Activated CD4-positive, alpha-beta T cell treated with anti-CD3 and anti-CD28 coated beads for 36 hours (primary cell): Measurements from ENCODE around the gene NLGN1. TPM values are rescaled to one million over a fixed set of nuclear protein-coding genes. Genes with fewer than 3 reads are reported as not detected.
"Not testable (repeated sequence)": the region's sequence is repeated elsewhere in the genome, so short reads cannot be mapped to it uniquely, and the experiment has no call there.

ENCODE experiments used
- ATAC-seq: fragments of 200-7000 bp; cut with Tn5 transposase; one replicate; pipeline ENCODE4 v1.10.0; 2021; ENCODE audit warnings: mild to moderate bottlenecking, moderate library complexity
- CTCF ChIA-PET: fragments of 350-600 bp; sonication (Branson Sonifier 250); formaldehyde crosslinking; loops from one replicate; lab custom pipeline; 2021; ENCODE audit warnings: antibody characterized with exemption; lab: Charles Lee
- POLR2A ChIA-PET: fragments of 350-600 bp; sonication (Branson Sonifier 250); formaldehyde crosslinking; loops from one replicate; lab custom pipeline; 2021; ENCODE audit warnings: antibody characterized with exemption, inconsistent platforms; lab: Charles Lee
- DNase-seq: peaks from one replicate; pipeline ENCODE4 v3.0.0-alpha.2; 2020
- H3K27ac Mint-ChIP-seq: one replicate; pipeline ENCODE4 v1.8.0; 2021; ENCODE audit warnings: mixed read lengths
- H3K27me3 Mint-ChIP-seq: one replicate; pipeline ENCODE4 v1.8.0; 2021; ENCODE audit warnings: mixed read lengths
- H3K36me3 Mint-ChIP-seq: one replicate; pipeline ENCODE4 v1.8.0; 2021; ENCODE audit warnings: low read depth, mixed read lengths
- H3K4me1 Mint-ChIP-seq: one replicate; pipeline ENCODE4 v1.8.0; 2021; ENCODE audit warnings: mixed read lengths
- H3K4me3 Mint-ChIP-seq: one replicate; pipeline ENCODE4 v1.8.0; 2021; ENCODE audit warnings: mild to moderate bottlenecking, moderate library complexity, mixed read lengths
- H3K9me3 Mint-ChIP-seq: one replicate; pipeline ENCODE4 v1.8.0; 2021; ENCODE audit warnings: low read depth, mixed read lengths
- intact Hi-C, 2 experiments: fragments of 100-400 bp; cut with DNase I in 1 of 2; cut with micrococcal nuclease in 1 of 2; formaldehyde crosslinking; loops; one replicate each; pipeline versions ENCODE4 v1.14.2 to v1.15.1; 2022 to 2024; cut with DNase I, micrococcal nuclease
- total RNA-seq, 2 experiments: library from RNA; stranded (reverse); gene quantifications; one replicate each; pipeline ENCODE4 v1.2.3, GENCODE V29; 2021

Gene NLGN1
- total RNA-seq, 2 experiments from 2014 or later, result not detected

DNA sequence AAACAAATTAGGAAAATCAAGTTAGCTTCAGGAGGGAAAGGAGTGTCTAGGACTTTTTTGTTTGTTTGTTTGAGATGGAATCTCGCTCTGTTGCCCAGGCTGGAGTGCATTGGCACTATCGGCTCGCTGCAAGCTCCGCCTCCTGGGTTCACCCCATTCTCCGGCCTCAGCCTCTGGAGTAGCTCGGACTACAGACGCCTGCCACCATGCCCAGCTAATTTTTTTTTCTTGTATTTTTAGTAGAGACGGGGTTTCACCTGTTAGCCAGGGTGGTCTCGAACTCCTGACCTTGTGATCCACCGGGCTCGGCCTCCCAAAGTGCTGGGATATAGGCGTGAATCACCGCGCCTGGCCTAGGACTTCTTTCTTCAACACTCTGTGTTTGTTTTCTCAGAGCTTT lies 171.1 kb downstream of the NLGN1 start:
- ChIA-PET POLR2A (no interaction called here), CTCF (no interaction called here)
- Mint-ChIP-seq H3K4me1 (no peaks in the 10 kb centered on the region), H3K4me3 (no peak overlapping the region), H3K9me3 (peaks cover 2% of the 10 kb centered on the region), H3K36me3 (no peaks in the 10 kb centered on the region), H3K27ac (no peak overlapping the region), H3K27me3 (no peaks in the 10 kb centered on the region)
- ATAC-seq (no peak), DNase-seq (no peak)
- intact Hi-C loops, result no loop called here

DNA sequence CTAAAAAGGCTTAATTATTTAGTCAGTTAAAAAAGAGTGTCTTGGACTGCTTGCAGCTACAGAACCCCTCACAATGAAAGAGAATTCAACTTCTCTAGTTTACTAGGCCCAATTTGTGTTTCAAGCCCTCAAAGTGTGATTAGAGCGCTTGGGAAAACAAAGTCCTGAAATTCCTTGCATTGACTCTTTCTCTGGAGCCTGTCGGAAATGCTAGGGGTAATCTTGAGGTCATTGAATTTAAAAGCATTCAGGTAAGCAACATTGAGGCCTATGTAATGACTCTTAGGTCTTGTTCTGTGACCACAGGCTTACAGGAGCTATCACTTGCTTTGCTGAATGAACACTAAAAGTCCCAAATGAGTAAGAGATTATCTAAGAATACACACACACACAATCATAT lies 186.0 kb downstream of the NLGN1 start:
- Mint-ChIP-seq H3K4me1 (peaks cover 11% of the 10 kb centered on the region), H3K27ac (no peak overlapping the region), H3K4me3 (no peak overlapping the region), H3K27me3 (peaks cover 18% of the 10 kb centered on the region), H3K36me3 (no peaks in the 10 kb centered on the region), H3K9me3 (no peaks in the 10 kb centered on the region)
- CTCF ChIA-PET, result interaction anchor here (0.6 kb wide), 1 partner anchor 11 kb away, joined by 4 read pairs; no protein-coding TSS in a partner anchor
- ATAC-seq (no peak), DNase-seq (no peak)
- POLR2A ChIA-PET, result no interaction called here
- intact Hi-C loops, result loop anchor here (5.0 kb wide), 1 partner anchor 186 kb away; the partner anchor contains the start of gene NLGN1 (in 2 of the 2)

- H3K4me3 Mint-ChIP-seq, result no peak overlapping the region
- peaks cover 11% of the 10 kb centered on the region for H3K4me1 Mint-ChIP-seq
- intact Hi-C loops, result loop anchor here (5.0 kb wide), 1 partner anchor 187 kb away; the partner anchor contains the start of gene NLGN1 (in 2 of the 2)
- H3K36me3 Mint-ChIP-seq, result no peaks in the 10 kb centered on the region
- ChIA-PET CTCF (interaction anchor here (0.6 kb wide), 1 partner anchor 11 kb away, joined by 4 read pairs; no protein-coding TSS in a partner anchor), POLR2A (no interaction called here)
- DNase-seq, result no peak
- H3K9me3 Mint-ChIP-seq, result no peaks in the 10 kb centered on the region
- ATAC-seq, result no peak
- peaks cover 18% of the 10 kb centered on the region for H3K27me3 Mint-ChIP-seq
- no peak overlapping the region for H3K27ac Mint-ChIP-seq
These were observed 186.7 kb downstream of the NLGN1 start for GRCh38 chr3:173584093-173584837.

- H3K9me3 Mint-ChIP-seq, result no peaks in the 10 kb centered on the region
- CTCF ChIA-PET, result interaction anchor here (0.6 kb wide), 1 partner anchor 835 kb away, joined by 3 read pairs; the partner anchor contains the start of gene ECT2
- no peak overlapping the region for H3K27ac Mint-ChIP-seq
- peaks cover 11% of the 10 kb centered on the region for H3K4me1 Mint-ChIP-seq
- intact Hi-C loops, result loop anchor here (5.0 kb wide), 1 partner anchor 188 kb away; the partner anchor contains the start of gene NLGN1 (in 2 of the 2)
- POLR2A ChIA-PET, result no interaction called here
- H3K4me3 Mint-ChIP-seq, result no peak overlapping the region
- no peak for DNase-seq
- peaks cover 18% of the 10 kb centered on the region for H3K27me3 Mint-ChIP-seq
- no peak for ATAC-seq
- H3K36me3 Mint-ChIP-seq, result no peaks in the 10 kb centered on the region
These were observed 187.6 kb downstream of the NLGN1 start for GRCh38 chr3:173584838-173585831.

DNA sequence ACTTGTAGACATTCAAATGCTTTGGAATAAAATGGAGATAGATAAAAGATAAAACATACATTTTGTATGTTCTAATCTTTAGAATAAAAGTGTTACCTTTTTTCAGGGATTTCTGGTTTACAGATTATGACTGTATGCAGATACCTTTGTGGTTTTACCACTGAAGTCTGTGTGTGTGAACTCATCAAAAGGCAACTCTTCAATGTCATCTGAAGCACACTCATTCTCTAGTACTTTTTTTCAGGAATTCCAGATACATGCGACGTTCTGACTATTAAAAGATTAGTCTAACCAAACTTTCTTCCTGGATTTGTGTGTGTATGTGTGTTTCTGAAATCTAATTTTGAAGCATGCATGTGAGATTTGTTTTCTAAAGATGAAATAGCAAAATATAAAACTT lies 188.6 kb downstream of the NLGN1 start:
- Mint-ChIP-seq H3K4me3 (no peak overlapping the region), H3K36me3 (no peaks in the 10 kb centered on the region), H3K9me3 (no peaks in the 10 kb centered on the region), H3K4me1 (peaks cover 11% of the 10 kb centered on the region), H3K27ac (no peak overlapping the region), H3K27me3 (peaks cover 18% of the 10 kb centered on the region)
- CTCF ChIA-PET, result interaction anchor here (0.6 kb wide), 1 partner anchor 836 kb away, joined by 3 read pairs; the partner anchor contains the start of gene ECT2
- DNase-seq (no peak), ATAC-seq (no peak)
- intact Hi-C loops, result no loop called here
- POLR2A ChIA-PET, result no interaction called here

- H3K27me3 Mint-ChIP-seq, result peaks cover 18% of the 10 kb centered on the region
- ATAC-seq, result no peak
- no peak for DNase-seq
- peaks cover 11% of the 10 kb centered on the region for H3K4me1 Mint-ChIP-seq
- H3K27ac Mint-ChIP-seq, result no peak overlapping the region
- H3K9me3 Mint-ChIP-seq, result no peaks in the 10 kb centered on the region
- H3K36me3 Mint-ChIP-seq, result no peaks in the 10 kb centered on the region
- no peak overlapping the region for H3K4me3 Mint-ChIP-seq
- intact Hi-C loops, result no loop called here
- POLR2A ChIA-PET, result no interaction called here
- CTCF ChIA-PET, result interaction anchor here (0.6 kb wide), 1 partner anchor 70 kb away, joined by 3 read pairs; no protein-coding TSS in a partner anchor
These were observed 189.5 kb downstream of the NLGN1 start for GRCh38 chr3:173587055-173587454.

DNA sequence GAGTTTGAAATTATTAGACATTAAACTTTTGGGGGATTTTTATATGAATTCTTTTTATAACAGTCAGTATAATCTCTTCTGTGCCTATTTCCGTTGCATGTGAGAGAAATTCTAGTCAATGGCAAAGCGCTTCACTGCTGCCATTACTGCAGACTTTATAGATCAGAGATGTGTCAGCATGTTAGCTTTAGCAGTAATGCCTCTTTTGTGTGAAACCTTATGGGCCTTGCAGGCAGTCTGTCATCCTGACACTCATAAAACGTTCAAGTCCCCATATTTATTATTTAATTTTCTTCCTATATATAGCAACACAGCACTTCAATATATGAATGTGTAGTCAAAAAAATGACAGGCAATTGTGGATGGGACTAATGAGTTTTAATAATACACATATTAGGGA lies 191.0 kb downstream of the NLGN1 start:
- Mint-ChIP-seq H3K27me3 (peaks cover 18% of the 10 kb centered on the region), H3K4me1 (peaks cover 11% of the 10 kb centered on the region), H3K36me3 (no peaks in the 10 kb centered on the region), H3K27ac (no peak overlapping the region), H3K9me3 (no peaks in the 10 kb centered on the region), H3K4me3 (no peak overlapping the region)
- intact Hi-C loops, result no loop called here
- ATAC-seq (no peak), DNase-seq (no peak)
- POLR2A ChIA-PET, result no interaction called here
- CTCF ChIA-PET, result no interaction called here

DNA sequence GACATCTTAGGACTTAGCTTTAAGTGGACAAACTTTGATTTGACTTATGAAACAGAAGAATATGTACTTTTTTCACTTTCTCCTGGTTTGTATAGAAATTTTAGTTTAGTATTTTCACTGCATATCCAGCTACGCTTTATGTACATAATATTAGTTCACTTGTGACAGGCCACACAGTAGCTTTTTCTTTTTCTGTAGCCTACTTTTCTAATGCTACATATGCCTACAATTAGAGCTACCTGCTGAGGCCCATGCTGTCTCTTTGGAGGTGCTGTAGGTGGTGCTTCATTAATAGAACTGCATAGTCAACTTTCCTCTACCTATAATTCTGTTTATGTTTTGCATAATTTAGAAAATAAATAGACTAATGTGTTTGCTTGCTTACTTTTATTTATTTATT lies 191.6 kb downstream of the NLGN1 start:
- no peak overlapping the region for H3K4me3 Mint-ChIP-seq
- ChIA-PET POLR2A (no interaction called here), CTCF (no interaction called here)
- DNase-seq (no peak), ATAC-seq (no peak)
- no peaks in the 10 kb centered on the region for H3K9me3 Mint-ChIP-seq
- H3K27me3 Mint-ChIP-seq, result peaks cover 15% of the 10 kb centered on the region
- no peaks in the 10 kb centered on the region for H3K36me3 Mint-ChIP-seq
- peaks cover 11% of the 10 kb centered on the region for H3K4me1 Mint-ChIP-seq
- intact Hi-C loops, result no loop called here
- H3K27ac Mint-ChIP-seq, result no peak overlapping the region

DNA sequence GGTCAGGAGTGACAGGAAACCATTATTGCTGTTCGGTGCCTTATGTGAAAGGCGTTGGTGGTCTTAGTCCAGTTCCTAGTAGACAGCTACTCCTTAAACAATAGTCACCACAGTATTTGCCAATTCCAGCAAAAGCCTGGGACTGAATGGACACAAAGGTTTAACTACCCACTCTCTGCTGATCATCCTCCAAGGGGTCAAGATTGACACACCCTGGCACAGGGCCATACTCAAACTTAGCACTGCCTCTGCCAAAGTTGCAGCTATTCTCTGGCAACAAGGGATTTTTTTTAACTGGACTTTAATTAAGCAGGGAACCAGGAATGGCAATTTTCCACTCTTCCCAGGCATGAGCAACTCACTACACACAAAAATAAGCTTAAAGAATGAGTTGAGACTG lies 193.9 kb downstream of the NLGN1 start:
- intact Hi-C loops, result no loop called here
- H3K36me3 Mint-ChIP-seq, result no peaks in the 10 kb centered on the region
- POLR2A ChIA-PET, result no interaction called here
- H3K9me3 Mint-ChIP-seq, result no peaks in the 10 kb centered on the region
- ATAC-seq (no peak), DNase-seq (no peak)
- no peak overlapping the region for H3K4me3 Mint-ChIP-seq
- H3K27ac Mint-ChIP-seq, result no peak overlapping the region
- CTCF ChIA-PET, result no interaction called here
- H3K27me3 Mint-ChIP-seq, result peaks cover under 1% of the 10 kb centered on the region
- no peaks in the 10 kb centered on the region for H3K4me1 Mint-ChIP-seq

GRCh38 chr3:173594881-173595280 lies 197.3 kb downstream of the NLGN1 start:
- ATAC-seq, intact Hi-C loops, H3K27me3 Mint-ChIP-seq, H3K4me3 Mint-ChIP-seq, POLR2A ChIA-PET, CTCF ChIA-PET, H3K9me3 Mint-ChIP-seq, DNase-seq, H3K36me3 Mint-ChIP-seq, H3K4me1 Mint-ChIP-seq, H3K27ac Mint-ChIP-seq: not testable (repeated sequence)

- Mint-ChIP-seq H3K4me1 (no peaks in the 10 kb centered on the region), H3K27ac (no peak overlapping the region), H3K27me3 (no peaks in the 10 kb centered on the region), H3K36me3 (no peaks in the 10 kb centered on the region), H3K4me3 (no peak overlapping the region), H3K9me3 (peaks cover 2% of the 10 kb centered on the region)
- ChIA-PET POLR2A (no interaction called here), CTCF (no interaction called here)
- no peak for DNase-seq
- ATAC-seq, result no peak
- intact Hi-C loops, result no loop called here
These were observed 202.1 kb downstream of the NLGN1 start for GRCh38 chr3:173599673-173600072.
